CD4-positive, alpha-beta T cell treated with Interleukin-17A for 1 hour (primary cell): ENCODE results near the gene OR6S1.
A peak's percentile ranks its signal among the peaks of the same experiment; 100 is the strongest.
"Not testable (repeated sequence)": the region's sequence is repeated elsewhere in the genome, so short reads cannot be mapped to it uniquely, and the experiment has no call there.

Experiments
- DNase-seq: peaks from one replicate; pipeline ENCODE4 v3.0.0-alpha.2; 2020

Gene OR6S1

GRCh38 chr14:20630340-20631022 lies 11.0 kb downstream of the OR6S1 start:
- DNase-seq: peak; percentile 66

DNA sequence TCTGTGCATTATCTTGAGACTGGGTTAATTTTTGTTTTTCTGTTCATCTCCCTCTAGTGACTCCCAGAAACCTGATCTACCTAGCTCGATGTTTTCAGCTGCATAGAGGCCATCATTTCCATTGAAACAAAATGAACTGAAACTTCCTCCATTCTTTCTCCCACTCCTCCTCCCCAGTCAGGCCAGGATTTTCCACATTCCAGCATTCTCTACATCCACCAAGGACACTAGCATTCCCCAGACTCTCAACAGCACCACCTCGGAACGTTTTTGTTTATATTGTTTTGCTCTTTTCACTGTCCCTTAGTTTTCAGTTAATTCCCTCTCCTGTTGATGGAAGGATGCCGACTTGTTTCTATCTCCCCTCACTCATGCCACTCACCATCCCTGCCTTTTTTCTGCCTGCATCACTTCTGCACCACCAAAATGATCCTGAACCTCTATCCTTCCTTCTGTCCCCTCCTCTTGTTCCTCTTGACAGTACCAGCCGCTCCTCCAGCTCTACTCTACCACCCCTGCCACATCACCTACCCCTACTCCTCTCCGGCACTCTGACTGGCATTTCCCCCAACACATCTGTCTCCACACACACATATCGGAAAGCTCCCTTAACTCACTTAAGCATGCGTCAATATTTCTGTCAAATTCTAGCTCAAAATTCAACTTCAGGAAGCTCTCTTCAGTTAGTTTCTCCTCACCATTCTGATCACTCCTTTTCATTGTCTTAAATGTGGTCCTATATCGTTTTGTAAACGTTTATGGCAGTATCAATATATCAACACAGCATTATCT lies 13.2 kb downstream of the OR6S1 start:
- DNase-seq: no peak

DNA sequence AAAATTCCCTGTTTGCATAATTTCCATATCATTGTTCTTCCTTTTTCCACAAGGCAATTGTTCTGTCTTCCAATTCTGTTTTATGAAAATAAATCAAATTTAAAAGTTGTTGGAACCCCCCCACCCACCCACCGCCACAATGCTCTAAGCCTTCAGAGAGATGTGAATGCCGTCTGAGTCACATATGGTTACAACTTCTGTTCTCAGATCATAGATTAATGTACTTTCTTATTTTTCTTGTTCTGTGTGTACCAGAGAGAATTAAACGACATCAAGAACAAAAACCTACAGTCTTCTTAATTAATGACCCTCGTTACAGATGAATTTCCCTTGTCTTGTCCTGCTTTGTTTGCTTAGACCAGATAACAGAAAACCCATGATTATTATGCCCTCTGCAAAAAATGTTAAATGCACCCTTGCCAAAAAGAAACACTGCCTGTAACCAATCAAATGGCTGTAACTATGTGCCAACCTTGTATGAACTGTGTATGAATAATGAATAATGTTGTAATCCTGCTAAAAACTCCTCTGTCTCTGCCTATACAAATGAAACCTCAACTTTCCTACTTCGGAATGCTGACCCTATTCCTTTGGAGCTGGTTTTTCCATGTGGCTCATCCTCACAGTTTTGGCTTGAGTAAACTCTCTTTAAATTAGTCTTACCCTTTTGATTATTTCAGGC lies 14.0 kb downstream of the OR6S1 start:
- no peak for DNase-seq

- no peak for DNase-seq
These were observed 15.2 kb downstream of the OR6S1 start for GRCh38 chr14:20626274-20626673.

- DNase-seq: peak; percentile 64
These were observed 16.9 kb downstream of the OR6S1 start for GRCh38 chr14:20624495-20625070.

DNA sequence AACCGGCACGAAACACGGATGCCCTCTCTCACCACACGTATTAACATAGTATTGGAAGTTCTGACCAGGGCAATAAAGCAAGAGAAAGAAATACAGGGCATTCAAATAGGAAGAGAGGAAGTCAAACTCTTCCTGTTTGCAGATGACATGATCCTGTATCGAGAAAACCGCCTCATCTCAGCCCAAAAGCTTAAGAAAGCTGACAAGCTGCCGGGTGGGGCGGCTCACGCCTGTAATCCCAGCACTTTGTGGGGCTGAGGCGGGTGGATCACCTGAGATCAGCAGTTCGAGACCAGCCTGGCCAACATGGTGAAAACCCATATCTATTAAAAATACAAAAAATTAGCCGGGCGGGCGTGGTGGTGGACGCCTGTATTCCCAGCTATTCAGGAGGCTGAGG lies 17.7 kb downstream of the OR6S1 start:
- no peak for DNase-seq

DNA sequence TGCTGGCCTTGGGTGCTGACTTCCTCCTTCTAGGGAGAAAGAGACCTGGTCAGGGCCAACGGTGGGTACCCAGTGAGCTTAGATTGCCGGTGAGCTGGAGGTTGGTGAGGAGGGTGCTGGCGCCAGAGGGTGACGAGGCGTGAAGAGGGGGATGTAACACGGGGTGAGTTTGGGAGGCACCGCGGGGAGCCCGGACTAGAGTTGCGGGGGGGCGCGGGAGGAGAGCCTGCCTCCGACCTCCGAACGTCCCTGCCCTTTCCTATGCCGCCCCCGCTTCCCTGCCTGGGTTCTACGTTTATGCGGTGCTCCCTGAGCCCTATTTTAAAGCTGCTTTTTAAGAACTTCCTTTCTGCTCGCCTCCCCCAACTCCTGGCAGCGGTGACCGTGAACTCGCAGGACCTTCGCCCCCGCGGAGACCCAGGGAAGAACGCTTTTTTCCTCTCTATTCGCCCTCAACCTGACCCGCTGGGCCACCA lies 18.6 kb downstream of the OR6S1 start:
- no peak for DNase-seq

DNA sequence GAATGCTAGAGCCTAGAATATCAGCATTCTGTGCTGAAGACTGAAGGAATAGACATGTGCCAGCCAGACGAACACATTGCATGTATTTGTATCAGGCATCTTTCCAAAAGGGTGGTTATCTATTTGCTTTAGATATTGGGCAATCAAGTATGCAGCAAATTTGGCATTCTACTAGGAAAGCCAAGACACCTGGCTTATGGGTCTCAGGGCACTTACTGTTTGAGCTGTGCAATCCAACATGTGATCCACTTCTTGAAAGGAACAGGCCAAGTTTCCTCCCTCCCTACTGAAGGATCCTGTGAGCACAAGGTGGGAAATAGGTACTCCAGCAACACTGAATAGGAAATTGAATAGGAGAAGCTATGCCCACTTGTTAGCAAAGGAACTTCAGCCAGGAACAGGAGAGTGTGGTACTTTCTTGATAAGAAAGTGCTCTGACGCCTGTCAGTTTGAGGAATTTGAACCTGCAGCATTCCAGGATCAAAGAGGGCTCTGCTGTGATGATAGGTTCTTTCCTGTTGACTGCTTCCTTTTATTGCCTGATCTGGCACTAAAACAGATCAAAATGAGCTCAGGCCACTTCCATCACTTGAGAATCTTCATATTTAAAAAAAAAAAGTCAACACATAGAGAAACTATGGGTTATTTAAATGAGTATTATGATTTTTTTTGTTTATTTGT lies 20.6 kb downstream of the OR6S1 start:
- DNase-seq: no peak

DNA sequence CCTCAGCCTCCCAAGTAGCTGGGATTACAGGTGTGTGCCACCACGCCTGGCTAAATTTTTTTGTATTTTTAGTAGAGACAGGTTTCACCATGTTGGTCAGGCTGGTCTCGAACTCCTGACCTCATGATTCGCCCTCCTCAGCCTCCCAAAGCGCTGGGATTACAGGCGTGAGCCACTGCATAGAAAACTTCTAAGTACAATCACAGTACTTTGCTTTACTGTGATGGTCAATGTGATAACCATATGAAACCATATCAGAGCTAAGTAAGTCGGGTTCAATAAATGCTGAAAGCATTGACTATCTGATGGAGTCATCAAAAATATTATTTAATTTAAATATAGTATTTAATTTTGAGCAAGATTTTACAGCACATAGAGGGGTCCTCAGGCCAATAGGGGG lies 21.8 kb downstream of the OR6S1 start:
- not testable (repeated sequence) for DNase-seq

GRCh38 chr14:20618271-20618749 lies 23.2 kb downstream of the OR6S1 start:
- no peak for DNase-seq

DNA sequence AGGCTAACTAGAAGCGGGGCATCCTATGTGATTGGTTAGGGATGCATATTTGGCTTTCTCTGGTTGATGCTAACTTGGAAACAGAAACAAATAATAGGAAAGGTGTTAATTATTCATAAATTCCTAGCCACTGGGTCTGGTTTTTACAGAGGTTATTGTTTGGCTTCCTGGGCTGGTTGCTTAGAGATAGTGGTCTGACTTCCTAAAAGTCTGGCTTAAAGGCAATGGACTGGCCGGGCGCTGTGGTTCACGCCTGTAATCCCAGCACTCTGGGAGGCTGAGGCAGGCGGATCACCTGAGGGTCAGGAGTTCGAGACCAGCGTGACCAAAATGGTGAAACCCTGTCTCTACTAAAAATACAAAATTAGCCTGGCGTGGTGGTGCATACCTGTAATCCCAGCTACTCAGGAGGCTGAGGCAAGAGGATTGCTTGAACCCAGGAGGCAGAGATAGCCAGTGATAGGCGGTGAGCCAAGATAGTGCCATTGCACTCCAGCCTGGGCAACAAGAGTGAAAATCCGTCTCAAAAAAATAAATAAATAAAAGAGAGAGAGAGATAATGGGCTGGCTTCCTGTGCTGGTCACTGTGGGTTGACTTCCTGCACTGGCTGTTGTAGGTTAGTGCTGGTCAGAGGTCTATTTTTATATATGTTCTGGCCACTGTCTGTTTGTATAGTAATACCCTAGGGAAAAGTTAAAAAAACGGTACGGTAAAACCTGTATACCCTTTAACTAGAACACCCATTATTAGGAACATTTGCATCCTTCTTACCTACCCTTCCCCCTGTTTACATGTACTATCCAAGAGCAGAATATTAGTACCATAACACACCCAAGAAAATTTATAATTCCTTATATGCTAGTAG lies 24.1 kb downstream of the OR6S1 start:
- no peak for DNase-seq

DNA sequence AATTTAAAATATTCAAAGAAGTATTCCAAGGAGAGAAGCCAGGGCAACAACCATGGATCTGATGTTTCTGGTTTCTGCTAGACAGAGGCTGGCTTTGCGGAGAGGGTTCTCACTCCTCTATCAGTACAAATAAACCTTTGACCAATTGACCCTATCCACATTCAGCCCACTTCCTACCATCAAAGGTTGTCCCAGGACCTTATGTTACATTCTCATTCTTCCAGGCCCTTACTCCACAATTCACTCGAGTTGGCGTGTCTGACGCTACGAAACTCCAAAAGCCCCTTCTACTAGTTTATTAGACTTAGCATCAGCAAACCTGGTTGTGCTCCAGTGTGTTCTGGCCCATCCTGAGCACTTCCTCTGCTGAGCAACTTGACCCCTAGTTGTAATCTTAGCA lies 25.5 kb downstream of the OR6S1 start:
- DNase-seq: no peak

GRCh38 chr14:20614038-20614840 lies 27.3 kb downstream of the OR6S1 start:
- no peak for DNase-seq

DNA sequence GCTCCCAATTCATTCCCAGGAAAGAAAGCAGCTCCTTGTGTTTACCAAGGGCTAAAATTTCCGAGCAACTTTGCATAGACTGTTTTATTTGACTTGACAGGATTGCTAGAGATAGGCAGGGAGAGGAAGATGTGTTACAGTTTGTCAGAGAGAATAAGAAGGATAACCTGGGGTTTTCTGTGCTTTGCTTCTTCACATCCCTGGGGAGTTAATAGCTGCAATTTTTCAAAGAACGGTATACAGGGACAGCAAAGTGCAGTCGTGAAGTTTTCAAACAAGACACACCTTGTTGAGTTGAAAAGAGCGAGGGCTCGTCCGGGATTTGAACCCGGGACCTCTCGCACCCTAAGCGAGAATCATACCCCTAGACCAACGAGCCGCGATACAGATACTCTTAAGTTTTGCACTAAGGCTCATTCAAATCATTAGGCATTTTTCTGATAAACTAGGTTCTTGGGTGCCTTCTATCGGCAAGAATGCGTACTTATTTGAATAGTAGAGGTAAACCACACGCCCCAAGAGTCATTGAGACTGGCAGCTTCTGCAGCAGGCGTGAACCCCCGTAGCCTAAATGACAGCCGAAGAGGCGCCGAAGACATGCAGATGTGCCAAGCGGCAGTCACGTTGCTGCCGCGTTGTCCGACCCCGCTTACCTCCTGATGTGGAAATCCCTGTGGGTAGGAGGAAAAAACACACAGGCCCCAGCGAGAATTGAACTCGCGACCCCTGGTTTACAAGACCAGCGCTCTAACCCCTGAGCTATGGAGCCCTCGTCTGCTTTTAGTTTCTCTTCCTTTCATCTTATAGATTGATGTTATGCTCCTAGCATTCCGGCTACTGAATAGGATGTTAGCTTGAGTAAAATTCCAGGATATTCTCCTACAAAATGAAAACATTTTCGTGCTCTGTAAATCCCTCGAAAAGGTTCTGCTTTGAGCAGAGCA lies 28.1 kb downstream of the OR6S1 start:
- DNase-seq: peak; percentile 94

GRCh38 chr14:20612403-20612802 lies 29.1 kb downstream of the OR6S1 start:
- DNase-seq: peak; percentile 32

DNA sequence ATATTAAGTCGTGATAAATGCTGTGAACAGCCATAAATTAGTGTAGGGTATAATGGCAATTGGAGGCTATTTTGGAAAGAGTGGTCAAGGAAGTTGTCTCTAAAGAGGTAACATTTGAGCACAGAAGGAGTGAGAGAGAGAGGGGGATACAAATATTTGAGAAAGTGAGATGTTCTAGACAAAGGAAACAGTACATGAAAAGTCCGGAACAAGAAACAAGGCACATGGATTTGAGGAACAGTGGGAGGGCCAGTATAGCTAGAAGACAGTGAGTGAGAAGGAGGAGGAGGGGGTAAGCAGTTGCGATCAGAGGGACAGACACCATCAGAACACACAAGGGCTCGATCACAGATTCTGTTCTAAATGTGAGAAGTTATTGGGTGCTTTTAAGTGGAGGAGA lies 30.2 kb downstream of the OR6S1 start:
- DNase-seq: no peak

GRCh38 chr14:20610002-20610765 lies 31.3 kb downstream of the OR6S1 start:
- DNase-seq: peak; percentile 85

DNA sequence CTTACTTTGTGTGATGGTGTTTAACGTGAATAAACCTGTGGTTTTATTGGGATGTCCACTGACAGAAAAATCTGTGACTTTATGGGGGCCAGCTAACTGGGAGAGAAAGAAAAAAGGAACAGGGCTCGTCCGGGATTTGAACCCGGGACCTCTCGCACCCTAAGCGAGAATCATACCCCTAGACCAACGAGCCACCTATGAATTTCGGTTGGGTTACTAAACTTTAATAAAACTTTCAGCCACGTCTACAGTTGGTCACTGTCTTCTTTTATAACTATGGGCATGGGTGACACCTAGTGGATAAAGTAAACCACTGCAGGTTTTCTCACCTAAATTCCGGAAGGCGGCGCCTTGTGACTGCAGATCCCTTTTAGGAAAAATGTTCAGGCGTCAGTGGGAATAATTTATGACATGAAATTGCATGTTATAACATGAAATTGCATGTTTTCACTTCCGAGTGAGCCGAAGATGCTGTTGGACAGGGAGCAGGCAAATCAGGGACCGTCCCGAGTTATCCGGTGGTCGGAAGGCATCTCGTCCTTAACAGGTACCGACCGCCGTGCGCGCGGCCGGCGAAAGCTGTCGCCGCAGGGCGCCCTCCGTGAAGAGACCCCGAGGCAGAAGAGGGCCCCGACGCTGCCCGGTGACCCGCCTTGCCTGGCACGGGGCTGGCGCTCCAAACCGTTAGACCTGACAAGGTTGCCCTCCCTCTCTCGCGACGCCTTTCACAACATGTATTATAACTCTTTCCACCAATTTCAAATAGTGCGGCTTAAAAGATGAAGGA lies 32.1 kb downstream of the OR6S1 start:
- peak; percentile 88 for DNase-seq
